ENCODE data around the gene EDN1. TPM values are rescaled to one million over a fixed set of nuclear protein-coding genes. Genes with fewer than 3 reads are reported as not detected.

The EDN1 gene
- total and polyA plus RNA-seq, 10 of the 15 experiments (the other 5 are each of a cell fraction or from before 2014, with no cell fraction given) = 2.0 to 6.6 (median 3.1) TPM

- H3K4me2 ChIP-seq (ENCODE audit: control insufficient read depth, insufficient read depth) = no peak overlapping the region
- intact Hi-C loops (cut with micrococcal nuclease; ENCODE audit: unreplicated experiment) = no loop called here
- no peaks in the 10 kb centered on the region; the same call in 1 of the 3 replicates for H3K9me3 ChIP-seq (replicated peaks; ENCODE audit: control insufficient read depth, insufficient read depth, low read length)
- in situ Hi-C loops (cut with MboI) = no loop called here
- ChIA-PET SMC1A (ENCODE audit: uncharacterized antibody, unreplicated experiment) (interaction anchor here (0.8 to 6.6 kb wide), 6 partner anchors 10 to 18 kb away, joined by 3 to 37 read pairs (median 10); no protein-coding TSS in a partner anchor), CTCF (interaction anchor here (1.3 to 1.6 kb wide), 2 partner anchors 11 to 138 kb away, joined by 5 read pairs; no protein-coding TSS in a partner anchor), POLR2A (interaction anchor here (0.6 to 2.1 kb wide), 4 partner anchors 10 to 25 kb away, joined by 3 to 7 read pairs (median 4); no protein-coding TSS in a partner anchor), RAD21 (ENCODE audit: unreplicated experiment) (interaction anchor here (0.7 to 0.9 kb wide), 2 partner anchors 10 to 34 kb away, joined by 3 to 4 read pairs; no protein-coding TSS in a partner anchor)
- H3K27ac ChIP-seq (ENCODE audit: control insufficient read depth, insufficient read depth) = no peak overlapping the region
- TF ChIP-seq BCLAF1 (IDR thresholded peaks at IDR 0.05) = no peak
- TF ChIP-seq ZNF217 (IDR thresholded peaks at IDR 0.05) = no peak
- TF ChIP-seq HDAC6 (IDR thresholded peaks at IDR 0.05; ENCODE audit: unreplicated experiment) = no peak
- TF ChIP-seq FOXM1 (IDR thresholded peaks at IDR 0.05; ENCODE audit: low read depth, low read length) = no peak
- TF ChIP-seq SPI1 (IDR thresholded peaks at IDR 0.05; ENCODE audit: borderline replicate concordance, insufficient read depth, low read depth, low read length) = peak; percentile 9; the same call in 1 of the 2 replicates
- no peak for TF ChIP-seq PBX3 (IDR thresholded peaks at IDR 0.05; ENCODE audit: insufficient replicate concordance, low read depth, low read length)
- 0 out of 2 replicates have a peak, but pooled peaks have one; percentile 21 for TF ChIP-seq EED (IDR thresholded peaks at IDR 0.05; ENCODE audit: low read depth)
- TF ChIP-seq TCF12 (IDR thresholded peaks at IDR 0.05; ENCODE audit: low read depth, low read length) = no peak
- no peak overlapping the region for H2AFZ ChIP-seq (ENCODE audit: control insufficient read depth, low read depth, low read length)
- H3K36me3 ChIP-seq (ENCODE audit: control insufficient read depth in 2 of 2, insufficient read depth in 2 of 2, low read length in 1 of 2) = no peaks in the 10 kb centered on the region
- no peaks in the 10 kb centered on the region for H3K4me1 ChIP-seq (ENCODE audit: control insufficient read depth, insufficient read depth, low read length)
- WGBS (ENCODE audit: insufficient coverage, insufficient replicate concordance, low lambda C conversion rate, missing lambda C conversion rate) = 21% methylated on average over 6 of the region's 6 CpGs
- DNase-seq (ENCODE audit: low read depth, low spot score) = no peak
- no peaks in the 10 kb centered on the region for H3K27me3 ChIP-seq (replicated peaks in 1 of 2; ENCODE audit: control insufficient read depth in 2 of 2, insufficient read depth in 2 of 2, low read length in 1 of 2)
- no peak overlapping the region for H3K9ac ChIP-seq (ENCODE audit: control insufficient read depth, insufficient read depth, low read length)
- no TSS peak for BruUV-seq (replicated peaks)
- no peak overlapping the region for H3K4me3 ChIP-seq
- no peaks in the 10 kb centered on the region for H4K20me1 ChIP-seq (ENCODE audit: control insufficient read depth, insufficient read depth)
- FAIRE-seq = no peak
- no peaks in the 10 kb centered on the region for H3K79me2 ChIP-seq (ENCODE audit: control insufficient read depth, insufficient read depth, low read length)
- no peak for ATAC-seq
Measured at GRCh38 chr6:12344961-12345693, 55.0 kb downstream of the EDN1 start.
